ENCODE data around the gene ARHGEF17.

ARHGEF17 gene

DNA sequence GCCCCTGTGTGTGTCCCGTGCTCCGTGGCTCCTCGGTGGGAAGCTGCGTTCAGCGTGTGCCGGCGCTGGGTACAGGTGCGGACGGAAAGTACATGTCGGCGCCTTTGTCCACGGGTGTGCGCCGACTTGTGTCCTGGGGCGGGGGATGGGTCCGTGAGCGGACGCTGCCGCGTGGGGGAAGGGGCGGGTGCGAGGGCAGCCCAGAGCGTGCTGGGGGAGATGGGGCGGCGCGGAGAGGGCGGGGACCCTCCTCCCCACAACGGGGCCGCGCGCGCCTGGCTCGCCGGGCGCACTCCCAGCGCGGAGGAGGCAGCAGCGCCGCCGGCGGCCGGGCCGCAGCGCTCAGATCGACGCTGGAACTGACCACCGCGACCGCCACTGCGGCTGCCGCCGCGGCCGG is 34.6 kb downstream of the ARHGEF17 start:
- H3K4me3 ChIP-seq (replicated peaks; ENCODE audit: low read depth, low read length): no peak overlapping the region
- no peak for DNase-seq (ENCODE audit: extremely low read depth, low read depth)
- TF ChIP-seq, protein P1, sequence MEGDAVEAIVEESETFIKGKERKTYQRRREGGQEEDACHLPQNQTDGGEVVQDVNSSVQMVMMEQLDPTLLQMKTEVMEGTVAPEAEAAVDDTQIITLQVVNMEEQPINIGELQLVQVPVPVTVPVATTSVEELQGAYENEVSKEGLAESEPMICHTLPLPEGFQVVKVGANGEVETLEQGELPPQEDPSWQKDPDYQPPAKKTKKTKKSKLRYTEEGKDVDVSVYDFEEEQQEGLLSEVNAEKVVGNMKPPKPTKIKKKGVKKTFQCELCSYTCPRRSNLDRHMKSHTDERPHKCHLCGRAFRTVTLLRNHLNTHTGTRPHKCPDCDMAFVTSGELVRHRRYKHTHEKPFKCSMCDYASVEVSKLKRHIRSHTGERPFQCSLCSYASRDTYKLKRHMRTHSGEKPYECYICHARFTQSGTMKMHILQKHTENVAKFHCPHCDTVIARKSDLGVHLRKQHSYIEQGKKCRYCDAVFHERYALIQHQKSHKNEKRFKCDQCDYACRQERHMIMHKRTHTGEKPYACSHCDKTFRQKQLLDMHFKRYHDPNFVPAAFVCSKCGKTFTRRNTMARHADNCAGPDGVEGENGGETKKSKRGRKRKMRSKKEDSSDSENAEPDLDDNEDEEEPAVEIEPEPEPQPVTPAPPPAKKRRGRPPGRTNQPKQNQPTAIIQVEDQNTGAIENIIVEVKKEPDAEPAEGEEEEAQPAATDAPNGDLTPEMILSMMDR (IDR thresholded peaks at IDR 0.05; ENCODE audit: low read depth, low read length, missing control alignments): no peak

DNA sequence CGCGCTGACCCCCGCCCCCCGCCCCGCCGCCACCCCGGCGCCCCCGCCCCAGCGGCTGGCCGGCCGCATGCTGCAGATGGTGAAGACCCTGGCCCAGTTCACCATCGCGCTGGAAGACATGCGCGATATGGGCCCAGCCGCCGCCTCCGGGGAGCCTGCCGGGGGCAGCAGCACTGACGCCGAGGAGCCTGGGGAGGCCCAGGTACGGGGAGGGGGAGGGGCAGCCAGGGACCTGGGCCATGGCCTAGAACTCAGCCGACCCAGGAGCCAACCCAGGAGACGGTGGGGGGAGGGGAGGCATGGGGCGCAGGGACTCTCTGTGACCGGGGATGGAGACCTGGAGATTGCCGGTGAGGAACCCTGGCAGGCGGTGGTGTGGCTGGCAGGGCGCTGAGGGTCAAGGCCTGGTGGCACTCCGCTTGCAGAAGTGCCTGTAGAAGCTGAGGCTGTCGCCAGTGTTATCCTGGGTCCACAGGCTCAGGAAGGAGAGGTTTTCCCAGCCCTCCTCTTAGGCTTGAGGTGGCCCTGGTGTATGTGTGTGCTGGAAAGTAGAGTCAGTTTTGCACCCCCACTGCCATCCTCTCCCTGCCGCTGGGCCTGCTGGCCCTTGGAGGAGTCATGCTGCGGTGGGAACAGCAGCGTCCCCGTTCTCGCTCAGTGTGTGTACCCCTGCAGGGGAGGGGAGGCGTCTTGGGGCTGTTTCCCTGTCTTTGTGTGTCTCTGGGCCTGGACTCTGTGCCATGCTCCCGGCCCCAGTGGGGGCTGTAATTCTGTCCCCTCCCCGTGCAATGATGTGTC is 35.2 kb downstream of the ARHGEF17 start:
- TF ChIP-seq, protein P1 (IDR thresholded peaks at IDR 0.05; ENCODE audit: low read depth, low read length, missing control alignments): no peak
- H3K4me3 ChIP-seq (replicated peaks; ENCODE audit: low read depth, low read length): no peak overlapping the region
- DNase-seq (ENCODE audit: extremely low read depth, low read depth): no peak

DNA sequence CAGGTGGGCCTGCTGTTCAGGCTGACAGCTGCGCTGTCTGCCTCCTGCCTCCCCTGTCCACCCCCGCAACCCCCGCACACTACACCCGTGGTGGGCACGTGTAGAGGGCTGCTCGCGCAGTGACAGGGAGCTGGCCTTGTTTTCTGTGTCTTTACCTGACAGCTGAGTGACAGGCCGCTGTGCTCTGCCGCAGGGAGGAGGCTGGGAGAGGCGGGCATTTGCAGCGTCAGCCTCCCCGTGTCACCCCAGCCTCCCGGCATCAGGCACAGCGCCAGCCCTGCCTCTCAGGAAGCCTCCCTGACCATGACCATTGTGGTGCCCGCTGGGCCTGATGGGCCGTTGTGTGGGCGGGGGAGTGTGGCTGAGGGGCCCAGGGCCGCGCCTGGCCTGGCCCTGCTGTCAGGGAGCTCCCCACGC is 36.1 kb downstream of the ARHGEF17 start:
- no peak for DNase-seq (ENCODE audit: extremely low read depth, low read depth)
- TF ChIP-seq, protein P1 (IDR thresholded peaks at IDR 0.05; ENCODE audit: low read depth, low read length, missing control alignments): no peak
- H3K4me3 ChIP-seq (replicated peaks; ENCODE audit: low read depth, low read length): no peak overlapping the region

DNA sequence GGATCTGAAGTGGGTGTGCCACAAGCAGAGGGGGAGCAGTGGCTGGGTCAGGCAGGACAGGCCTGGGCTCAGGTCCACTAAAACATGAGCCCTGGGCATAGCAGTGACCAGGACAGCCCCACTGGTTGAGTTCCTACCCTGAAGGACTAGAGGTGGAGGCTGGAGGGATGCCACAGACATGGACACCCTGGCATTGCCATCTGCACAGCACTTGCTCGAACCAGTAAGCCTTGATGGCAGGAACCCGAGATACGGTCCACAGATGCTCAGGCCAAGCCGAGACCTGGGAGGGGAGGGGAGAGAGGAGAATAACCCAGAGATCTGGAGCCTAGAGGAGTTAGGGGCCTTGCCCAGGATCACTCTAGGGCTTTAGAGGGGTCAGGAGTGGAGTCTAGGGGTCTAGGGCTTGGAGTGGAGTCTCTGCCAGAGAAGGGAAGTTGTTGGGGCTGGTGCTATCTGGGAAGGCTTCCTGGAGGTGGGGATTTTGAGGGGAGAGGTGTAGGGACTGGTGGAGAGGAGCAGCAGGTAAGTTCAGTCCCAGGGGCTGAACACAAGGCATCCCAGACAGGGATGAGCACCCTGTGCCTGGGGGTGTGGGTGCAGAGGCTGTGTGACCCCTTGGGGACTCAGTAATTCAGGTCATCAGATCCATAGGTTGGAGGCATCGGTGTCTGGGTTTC is 37.5 kb downstream of the ARHGEF17 start:
- no peak overlapping the region for H3K4me3 ChIP-seq (replicated peaks; ENCODE audit: low read depth, low read length)
- TF ChIP-seq, protein P1 (IDR thresholded peaks at IDR 0.05; ENCODE audit: low read depth, low read length, missing control alignments): no peak
- DNase-seq (ENCODE audit: extremely low read depth, low read depth): no peak

DNA sequence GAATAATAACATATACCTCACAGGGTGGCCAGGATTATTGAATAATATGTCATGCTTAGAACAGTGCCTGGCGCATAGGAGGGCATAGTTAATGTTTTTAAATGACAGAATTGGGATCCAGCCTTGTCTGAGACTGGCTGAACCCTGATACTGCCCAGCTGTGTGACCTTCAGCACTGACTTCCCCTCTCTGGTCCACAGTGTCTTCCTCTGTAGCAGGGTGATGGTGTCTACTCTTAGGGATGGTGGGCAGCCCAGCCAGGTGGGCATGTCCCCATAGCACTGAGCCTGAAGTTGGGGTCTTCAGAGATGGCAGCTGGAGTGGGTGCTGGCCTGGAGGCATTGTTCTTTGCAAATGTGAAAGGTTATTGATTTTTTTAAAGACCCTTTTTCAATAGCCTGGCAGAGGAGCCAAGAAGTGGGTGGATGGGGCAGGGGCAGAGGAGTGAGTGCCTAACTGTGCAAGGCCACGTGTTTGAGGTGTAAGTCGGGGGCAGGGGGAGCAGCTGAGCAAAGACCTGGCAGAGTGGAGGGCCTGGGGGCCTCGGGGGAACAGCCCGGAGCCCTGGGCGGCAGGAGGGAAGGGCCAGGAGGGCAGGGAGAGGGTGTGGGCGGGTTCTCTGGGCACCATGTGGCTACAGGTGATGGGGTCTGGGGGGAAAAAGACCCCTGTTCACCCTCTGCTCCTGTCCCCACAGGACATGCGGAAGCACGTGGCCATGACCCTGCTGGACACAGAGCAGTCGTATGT is 38.3 kb downstream of the ARHGEF17 start:
- H3K4me3 ChIP-seq (replicated peaks; ENCODE audit: low read depth, low read length): no peak overlapping the region
- no peak for DNase-seq (ENCODE audit: extremely low read depth, low read depth)
- TF ChIP-seq, protein P1 (IDR thresholded peaks at IDR 0.05; ENCODE audit: low read depth, low read length, missing control alignments): no peak

DNA sequence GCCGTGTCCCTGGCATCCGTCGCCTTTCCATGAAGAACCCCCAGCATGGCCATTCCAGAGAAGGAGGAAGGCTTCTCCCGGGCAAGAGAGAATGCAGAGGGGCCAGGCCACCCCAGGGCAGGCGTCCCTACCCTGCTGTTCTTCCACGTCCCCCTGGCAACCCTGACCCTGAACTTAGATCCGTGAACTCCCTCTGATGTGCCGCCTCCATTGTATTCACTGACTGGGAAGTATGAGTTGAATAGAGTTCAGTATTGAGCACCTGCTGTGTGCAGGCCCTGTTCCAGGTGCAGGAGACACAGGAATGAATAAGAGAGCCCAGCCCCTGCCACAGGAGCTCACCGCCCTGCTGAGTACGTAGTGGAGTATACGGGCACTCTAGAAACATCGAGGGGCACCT is 39.0 kb downstream of the ARHGEF17 start:
- no peak overlapping the region for H3K4me3 ChIP-seq (replicated peaks; ENCODE audit: low read depth, low read length)
- TF ChIP-seq, protein P1 (IDR thresholded peaks at IDR 0.05; ENCODE audit: low read depth, low read length, missing control alignments): no peak
- no peak for DNase-seq (ENCODE audit: extremely low read depth, low read depth)
